Vagina (tissue), 2 donors: ENCODE data around the gene SCAF8. TPM values are rescaled to one million over a fixed set of nuclear protein-coding genes. Genes with fewer than 3 reads are reported as not detected.

Experiments used
- DNase-seq, 2 donors: peaks; one replicate each; pipeline ENCODE4 v3.0.0-alpha.2; 2017; ENCODE audit errors: extremely low spot score in 2 of 2
- H3K27ac ChIP-seq: fragments of 200-600 bp; sonication (generic); one replicate; pipeline ENCODE4 v1.5.1; 2019
- H3K27me3 ChIP-seq: fragments of 200-600 bp; sonication (generic); one replicate; pipeline ENCODE4 v1.5.1; 2019
- H3K36me3 ChIP-seq, 2 donors: fragments of 200-600 bp; sonication (generic); one replicate each; pipeline ENCODE4 v1.5.1; 2017 to 2019
- H3K4me1 ChIP-seq: fragments of 200-600 bp; sonication (generic); one replicate; pipeline ENCODE4 v1.5.1; 2019
- H3K4me3 ChIP-seq, 2 donors: fragments of 200-600 bp; sonication (generic); 1 replicate in 1 of 2; 2 replicates in 1 of 2; pipeline ENCODE4 v1.5.1; 2016 to 2019
- H3K9me3 ChIP-seq: fragments of 200-600 bp; sonication (generic); one replicate; pipeline ENCODE4 v1.5.1; 2019
- CTCF ChIP-seq, 3 experiments: fragments of 450-650 bp in 2 of 3; fragments of 200-600 bp in 1 of 3; sonication (generic) in 1 of 3; IDR thresholded peaks; one replicate each; pipeline ENCODE4 v1.5.1; 2017 to 2019; ENCODE audit warnings: antibody characterized with exemption in 3 of 3, mild to moderate bottlenecking in 2 of 3, moderate library complexity in 2 of 3
- POLR2A ChIP-seq, 2 donors: fragments of 450-650 bp; IDR thresholded peaks; one replicate each; pipeline ENCODE4 v1.6.1; 2017; ENCODE audit warnings: antibody characterized with exemption in 2 of 2, mild to moderate bottlenecking in 2 of 2, moderate library complexity in 2 of 2
- POLR2AphosphoS5 ChIP-seq, 2 donors: sonication (generic); formaldehyde crosslinking; IDR thresholded peaks; one replicate each; pipeline ENCODE4 v1.9.0; 2017; ENCODE audit warnings: antibody characterized with exemption in 2 of 2, mild to moderate bottlenecking in 2 of 2, low read depth in 1 of 2; ENCODE audit not compliant: insufficient read depth in 1 of 2
- intact Hi-C: fragments of 100-400 bp; cut with DNase I; formaldehyde crosslinking; loops from one replicate; pipeline ENCODE4 v1.15.1; 2023
- microRNA counts, 2 donors: library from miRNA; unstranded; fragments of <30 nt; microRNA quantifications; one replicate each; lab custom pipeline; 2016 to 2017
- microRNA-seq: library from miRNA; unstranded; fragments of <30 nt; microRNA quantifications from one replicate; pipeline ENCODE4, GENCODE V29; 2017; ENCODE audit warnings: borderline number of aligned reads, borderline replicate concordance
- small RNA-seq: library from RNA; depleted of rRNA; stranded (forward); fragments of <200 nt; gene quantifications from one replicate; pipeline ENCODE3, GENCODE V24; 2016
- total RNA-seq: library from RNA; depleted of rRNA; stranded (reverse); fragments of >200 nt; gene quantifications from one replicate; pipeline ENCODE4 v1.2.3, GENCODE V29; 2016

The SCAF8 gene
- total RNA-seq, 1 donor from 2014 or later, result 37.8 TPM

- no peak for DNase-seq
- no peaks in the 10 kb centered on the region for H3K9me3 ChIP-seq
- H3K4me3 ChIP-seq, result no peak overlapping the region
- H3K36me3 ChIP-seq, result no peaks in the 10 kb centered on the region
- TF ChIP-seq POLR2A (IDR thresholded peaks at IDR 0.05) (no peak), POLR2AphosphoS5 (IDR thresholded peaks at IDR 0.05; ENCODE audit: insufficient read depth in 1 of 2, low read depth in 1 of 2) (no peak), CTCF (IDR thresholded peaks at IDR 0.05) (no peak)
- intact Hi-C loops, result no loop called here
- no peak overlapping the region for H3K27ac ChIP-seq
- H3K4me1 ChIP-seq, result peaks cover 6% of the 10 kb centered on the region
- H3K27me3 ChIP-seq, result no peaks in the 10 kb centered on the region
Observed at GRCh38 chr6:154876486-154877280, 143.5 kb downstream of the SCAF8 start.

- Histone ChIP-seq H3K27me3 (no peaks in the 10 kb centered on the region), H3K9me3 (no peaks in the 10 kb centered on the region), H3K4me1 (peaks cover 11% of the 10 kb centered on the region), H3K4me3 (no peak overlapping the region), H3K36me3 (no peaks in the 10 kb centered on the region), H3K27ac (no peak overlapping the region)
- TF ChIP-seq CTCF (IDR thresholded peaks at IDR 0.05) (no peak), POLR2A (IDR thresholded peaks at IDR 0.05) (no peak), POLR2AphosphoS5 (IDR thresholded peaks at IDR 0.05; ENCODE audit: insufficient read depth in 1 of 2, low read depth in 1 of 2) (no peak)
- DNase-seq, result no peak
- intact Hi-C loops, result no loop called here
Observed at GRCh38 chr6:154878871-154879491, 145.8 kb downstream of the SCAF8 start.

- no peak for DNase-seq
- intact Hi-C loops, result no loop called here
- TF ChIP-seq POLR2AphosphoS5 (IDR thresholded peaks at IDR 0.05; ENCODE audit: insufficient read depth in 1 of 2, low read depth in 1 of 2) (no peak), POLR2A (IDR thresholded peaks at IDR 0.05) (no peak), CTCF (IDR thresholded peaks at IDR 0.05) (no peak)
Observed at GRCh38 chr6:154882107-154882506, 148.9 kb downstream of the SCAF8 start.

More at GRCh38 chr6:154882107-154882506, 148.9 kb downstream of the SCAF8 start:
- no peak overlapping the region for H3K27ac ChIP-seq
- peaks cover 5% of the 10 kb centered on the region for H3K4me1 ChIP-seq
- no peaks in the 10 kb centered on the region for H3K9me3 ChIP-seq
- H3K4me3 ChIP-seq, result no peak overlapping the region
- no peaks in the 10 kb centered on the region for H3K36me3 ChIP-seq
- no peaks in the 10 kb centered on the region for H3K27me3 ChIP-seq

MicroRNAs within 50 kb of the gene (microRNA counts, 767-probe panel; counts per million panel counts)
- 238 to 261 counts per million in 2 donors for microRNA hsa-miR-1273c (lab: Ali Mortazavi, UCI)

Small RNA genes within 50 kb of the gene (microRNA-seq; reads per million reads assigned to microRNA genes)
- gene MIR1273C, result not detected

Small RNA genes within 50 kb of the gene (small RNA-seq; reads per million reads assigned to genes)
- gene MIR1273C (not detected), gene RNU6-824P (not detected)

Other genes with a start within 250 kb of the SCAF8 start
- 7.4 TPM for gene CNKSR3, start 222.7 kb upstream of the SCAF8 start, total RNA-seq